GM23338 (cell line): ENCODE results near the gene UCKL1. TPM values are rescaled to one million over a fixed set of nuclear protein-coding genes. Genes with fewer than 3 reads are reported as not detected.

Source experiments
- ATAC-seq: fragments of 200-7000 bp; cut with Tn5 transposase; 3 replicates; pipeline ENCODE4 v1.9.1; 2020
- DNase-seq: peaks from one replicate; pipeline ENCODE4 v3.0.0-alpha.2; 2015; ENCODE audit warnings: low spot score
- H2AFZ ChIP-seq: fragments of 200-600 bp; sonication (generic); 2 replicates; pipeline ENCODE4 v1.8.0; 2016; ENCODE audit warnings: antibody characterized with exemption, mild to moderate bottlenecking, moderate library complexity
- H3F3A ChIP-seq: fragments of 200-600 bp; sonication (generic); replicated peaks from 2 replicates; pipeline ENCODE4 v1.8.0; 2017; ENCODE audit warnings: antibody characterized with exemption, mixed run types, low read depth
- H3K27ac ChIP-seq: fragments of 200-600 bp; sonication (generic); 2 replicates; pipeline ENCODE4 v1.6.1; 2016; ENCODE audit warnings: low read depth
- H3K27me3 ChIP-seq: fragments of 200-600 bp; sonication (generic); 2 replicates; pipeline ENCODE4 v1.8.0; 2016; ENCODE audit warnings: mild to moderate bottlenecking, mixed run types, moderate library complexity; ENCODE audit not compliant: insufficient read depth
- H3K36me3 ChIP-seq: fragments of 200-600 bp; sonication (generic); 2 replicates; pipeline ENCODE4 v1.8.0; 2016; ENCODE audit warnings: mild to moderate bottlenecking; ENCODE audit not compliant: insufficient read depth
- H3K4me1 ChIP-seq: fragments of 200-600 bp; sonication (generic); 2 replicates; pipeline ENCODE4 v1.8.0; 2016; ENCODE audit warnings: mild to moderate bottlenecking, moderate library complexity; ENCODE audit not compliant: insufficient read depth
- H3K4me2 ChIP-seq: fragments of 200-600 bp; sonication (generic); 2 replicates; pipeline ENCODE4 v1.7.1; 2017; ENCODE audit warnings: mixed run types
- H3K4me3 ChIP-seq: fragments of 200-600 bp; sonication (generic); 2 replicates; pipeline ENCODE4 v1.6.1; 2016; ENCODE audit warnings: mixed run types
- H3K79me2 ChIP-seq: fragments of 200-600 bp; sonication (generic); replicated peaks from 2 replicates; pipeline ENCODE4 v1.8.0; 2017; ENCODE audit warnings: mild to moderate bottlenecking; ENCODE audit not compliant: insufficient read depth
- H3K9me2 ChIP-seq: fragments of 200-600 bp; sonication (generic); 2 replicates; pipeline ENCODE4 v1.8.0; 2017; ENCODE audit not compliant: insufficient read depth
- H4K20me1 ChIP-seq: fragments of 200-600 bp; sonication (generic); replicated peaks from 2 replicates; pipeline ENCODE4 v1.8.0; 2017; ENCODE audit warnings: mild to moderate bottlenecking; ENCODE audit not compliant: insufficient read depth
- H3K27ac Mint-ChIP-seq: 2 replicates; pipeline ENCODE4 v1.8.0; 2020; ENCODE audit warnings: inconsistent platforms, mild to moderate bottlenecking, moderate library complexity, mixed read lengths
- H3K27me3 Mint-ChIP-seq: 3 replicates; pipeline ENCODE4 v1.8.0; 2022; ENCODE audit warnings: low read depth, mild to moderate bottlenecking, moderate library complexity, mixed read lengths, inconsistent platforms; ENCODE audit not compliant: insufficient read depth, poor library complexity
- H3K36me3 Mint-ChIP-seq: 3 replicates; pipeline ENCODE4 v1.8.0; 2021; ENCODE audit warnings: low read depth, mild to moderate bottlenecking, inconsistent platforms, moderate library complexity, mixed read lengths
- H3K4me1 Mint-ChIP-seq: 3 replicates; pipeline ENCODE4 v1.8.0; 2020; ENCODE audit warnings: mild to moderate bottlenecking, inconsistent platforms, mixed read lengths
- H3K4me3 Mint-ChIP-seq: 3 replicates; pipeline ENCODE4 v1.8.0; 2021; ENCODE audit warnings: moderate library complexity, mild to moderate bottlenecking, inconsistent platforms, mixed read lengths
- H3K9me3 Mint-ChIP-seq: 3 replicates; pipeline ENCODE4 v1.8.0; 2020; ENCODE audit warnings: moderate library complexity, mild to moderate bottlenecking, inconsistent platforms, mixed read lengths
- CREB1 ChIP-seq: fragments of 250-450 bp; sonication (Bioruptor Pico); IDR thresholded peaks from 2 replicates; pipeline ENCODE4 v1.5.0; 2020; ENCODE audit warnings: low read depth, mild to moderate bottlenecking, moderate library complexity
- ETS1 ChIP-seq: IDR thresholded peaks from 2 replicates; pipeline ENCODE4 v1.6.1; 2016; ENCODE audit warnings: antibody characterized with exemption
- EZH2 ChIP-seq: fragments of 200-600 bp; sonication (generic); IDR thresholded peaks from one replicate; pipeline ENCODE4 v1.8.0; 2017; ENCODE audit warnings: antibody characterized with exemption, mild to moderate bottlenecking, low read depth; ENCODE audit not compliant: unreplicated experiment
- EZH2phosphoT487 ChIP-seq: fragments of 200-600 bp; sonication (generic); IDR thresholded peaks from one replicate; pipeline ENCODE4 v1.8.1; 2018; ENCODE audit warnings: antibody characterized with exemption; ENCODE audit not compliant: unreplicated experiment
- JUNB ChIP-seq: IDR thresholded peaks from one replicate; pipeline ENCODE4 v1.6.1; 2016; ENCODE audit warnings: antibody characterized with exemption; ENCODE audit not compliant: unreplicated experiment
- NANOG ChIP-seq: IDR thresholded peaks from 2 replicates; pipeline ENCODE4 v1.6.1; 2016; ENCODE audit warnings: antibody characterized with exemption, borderline replicate concordance
- POLR2AphosphoS5 ChIP-seq: IDR thresholded peaks from 2 replicates; pipeline ENCODE4 v1.6.1; 2016; ENCODE audit warnings: antibody characterized with exemption, low read depth
- STAT1 ChIP-seq: IDR thresholded peaks from one replicate; pipeline ENCODE4 v1.6.1; 2016; ENCODE audit warnings: antibody characterized with exemption; ENCODE audit not compliant: unreplicated experiment
- ZNF114 ChIP-seq: fragments of 250-450 bp; sonication (Bioruptor Pico); IDR thresholded peaks from 2 replicates; pipeline ENCODE4 v1.5.0; 2020; ENCODE audit warnings: mild to moderate bottlenecking, moderate library complexity
- ZNF331 ChIP-seq: fragments of 250-450 bp; sonication (Bioruptor Pico); IDR thresholded peaks from 2 replicates; pipeline ENCODE4 v1.5.0; 2020; ENCODE audit warnings: low read depth, mild to moderate bottlenecking, moderate library complexity
- polyA plus RNA-seq: library from polyadenylated mRNA; unstranded; fragments of >200 nt; fragmentation: Nextera tagmentation; extraction: Ambion mirVana; gene quantifications from 2 replicates; pipeline ENCODE4 v1.2.1, GENCODE V29; 2016
- total RNA-seq: library from RNA; depleted of rRNA; stranded (reverse); fragments of >200 nt; shearing (Covaris generic); gene quantifications from 2 replicates; pipeline ENCODE4 v1.2.3, GENCODE V29; 2014
- TF ChIP-seq, protein P1 (sequence below), 2 experiments: fragments of 200-600 bp in 1 of 2; sonication (generic) in 1 of 2; conservative IDR thresholded peaks; 2 replicates each; pipeline versions ENCODE4 v1.5.1 to v1.6.1; 2016 to 2017; ENCODE audit warnings: antibody characterized with exemption in 2 of 2, low read depth in 2 of 2, mild to moderate bottlenecking in 2 of 2, moderate library complexity in 1 of 2
- TF ChIP-seq, protein P2 (sequence below): IDR thresholded peaks from one replicate; pipeline ENCODE4 v1.6.1; 2018; ENCODE audit warnings: antibody characterized with exemption; ENCODE audit not compliant: unreplicated experiment
- TF ChIP-seq, protein P3 (sequence below): fragments of 250-450 bp; sonication (Bioruptor Pico); IDR thresholded peaks from 2 replicates; pipeline ENCODE4 v1.5.0; 2020; ENCODE audit warnings: mild to moderate bottlenecking, moderate library complexity

Gene UCKL1
- total and polyA plus RNA-seq, 2 experiments from 2014 or later = 56.8 to 82.5 TPM

DNA sequence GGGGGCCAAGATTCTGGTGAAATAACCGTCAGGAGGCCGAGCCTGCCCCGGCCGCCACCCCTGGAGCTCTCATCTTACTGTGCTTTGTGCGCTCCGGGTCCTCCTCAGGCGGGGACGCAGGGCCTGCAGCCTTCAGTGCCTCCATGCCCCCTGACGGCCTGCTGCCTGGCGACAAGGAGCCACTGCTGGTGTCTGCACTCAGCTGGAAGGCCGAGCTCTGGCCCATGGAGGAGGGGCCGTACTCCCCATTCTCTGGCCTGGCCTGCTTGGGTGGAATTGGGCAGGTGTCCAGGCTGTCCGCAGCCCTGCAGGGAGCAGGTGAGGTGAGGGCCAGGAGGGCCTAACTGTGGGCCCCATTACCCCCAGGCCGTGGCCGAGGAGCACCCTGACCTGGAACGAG is 8.2 kb upstream of the UCKL1 start:
- Histone ChIP-seq H2AFZ (no peak overlapping the region), H3K27ac (no peak overlapping the region), H4K20me1 (no peaks in the 10 kb centered on the region), H3K36me3 (no peaks in the 10 kb centered on the region), H3F3A (no peaks in the 10 kb centered on the region), H3K4me2 (no peak overlapping the region), H3K4me1 (peaks cover 9% of the 10 kb centered on the region), H3K9me2 (no peaks in the 10 kb centered on the region), H3K4me3 (no peak overlapping the region), H3K27me3 (no peaks in the 10 kb centered on the region), H3K79me2 (peaks cover 9% of the 10 kb centered on the region)
- Mint-ChIP-seq H3K4me1 (peaks cover 9% of the 10 kb centered on the region), H3K27me3 (peaks cover 5% of the 10 kb centered on the region), H3K9me3 (no peaks in the 10 kb centered on the region), H3K27ac (no peak overlapping the region), H3K36me3 (peaks cover 24% of the 10 kb centered on the region; the same call in 2 of the 3 replicates), H3K4me3 (no peak overlapping the region)
- TF ChIP-seq ZNF331 (CRISPR knock-in tag) = no peak
- no peak for TF ChIP-seq STAT1
- no peak for TF ChIP-seq ETS1
- TF ChIP-seq, protein P1, sequence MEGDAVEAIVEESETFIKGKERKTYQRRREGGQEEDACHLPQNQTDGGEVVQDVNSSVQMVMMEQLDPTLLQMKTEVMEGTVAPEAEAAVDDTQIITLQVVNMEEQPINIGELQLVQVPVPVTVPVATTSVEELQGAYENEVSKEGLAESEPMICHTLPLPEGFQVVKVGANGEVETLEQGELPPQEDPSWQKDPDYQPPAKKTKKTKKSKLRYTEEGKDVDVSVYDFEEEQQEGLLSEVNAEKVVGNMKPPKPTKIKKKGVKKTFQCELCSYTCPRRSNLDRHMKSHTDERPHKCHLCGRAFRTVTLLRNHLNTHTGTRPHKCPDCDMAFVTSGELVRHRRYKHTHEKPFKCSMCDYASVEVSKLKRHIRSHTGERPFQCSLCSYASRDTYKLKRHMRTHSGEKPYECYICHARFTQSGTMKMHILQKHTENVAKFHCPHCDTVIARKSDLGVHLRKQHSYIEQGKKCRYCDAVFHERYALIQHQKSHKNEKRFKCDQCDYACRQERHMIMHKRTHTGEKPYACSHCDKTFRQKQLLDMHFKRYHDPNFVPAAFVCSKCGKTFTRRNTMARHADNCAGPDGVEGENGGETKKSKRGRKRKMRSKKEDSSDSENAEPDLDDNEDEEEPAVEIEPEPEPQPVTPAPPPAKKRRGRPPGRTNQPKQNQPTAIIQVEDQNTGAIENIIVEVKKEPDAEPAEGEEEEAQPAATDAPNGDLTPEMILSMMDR (conservative IDR thresholded peaks at IDR 0.05; ENCODE audit: low read depth in 2 of 2) = no peak
- TF ChIP-seq NANOG = no peak
- TF ChIP-seq JUNB = no peak
- no peak for TF ChIP-seq EZH2phosphoT487
- TF ChIP-seq, protein P2, sequence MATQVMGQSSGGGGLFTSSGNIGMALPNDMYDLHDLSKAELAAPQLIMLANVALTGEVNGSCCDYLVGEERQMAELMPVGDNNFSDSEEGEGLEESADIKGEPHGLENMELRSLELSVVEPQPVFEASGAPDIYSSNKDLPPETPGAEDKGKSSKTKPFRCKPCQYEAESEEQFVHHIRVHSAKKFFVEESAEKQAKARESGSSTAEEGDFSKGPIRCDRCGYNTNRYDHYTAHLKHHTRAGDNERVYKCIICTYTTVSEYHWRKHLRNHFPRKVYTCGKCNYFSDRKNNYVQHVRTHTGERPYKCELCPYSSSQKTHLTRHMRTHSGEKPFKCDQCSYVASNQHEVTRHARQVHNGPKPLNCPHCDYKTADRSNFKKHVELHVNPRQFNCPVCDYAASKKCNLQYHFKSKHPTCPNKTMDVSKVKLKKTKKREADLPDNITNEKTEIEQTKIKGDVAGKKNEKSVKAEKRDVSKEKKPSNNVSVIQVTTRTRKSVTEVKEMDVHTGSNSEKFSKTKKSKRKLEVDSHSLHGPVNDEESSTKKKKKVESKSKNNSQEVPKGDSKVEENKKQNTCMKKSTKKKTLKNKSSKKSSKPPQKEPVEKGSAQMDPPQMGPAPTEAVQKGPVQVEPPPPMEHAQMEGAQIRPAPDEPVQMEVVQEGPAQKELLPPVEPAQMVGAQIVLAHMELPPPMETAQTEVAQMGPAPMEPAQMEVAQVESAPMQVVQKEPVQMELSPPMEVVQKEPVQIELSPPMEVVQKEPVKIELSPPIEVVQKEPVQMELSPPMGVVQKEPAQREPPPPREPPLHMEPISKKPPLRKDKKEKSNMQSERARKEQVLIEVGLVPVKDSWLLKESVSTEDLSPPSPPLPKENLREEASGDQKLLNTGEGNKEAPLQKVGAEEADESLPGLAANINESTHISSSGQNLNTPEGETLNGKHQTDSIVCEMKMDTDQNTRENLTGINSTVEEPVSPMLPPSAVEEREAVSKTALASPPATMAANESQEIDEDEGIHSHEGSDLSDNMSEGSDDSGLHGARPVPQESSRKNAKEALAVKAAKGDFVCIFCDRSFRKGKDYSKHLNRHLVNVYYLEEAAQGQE = no peak
- TF ChIP-seq POLR2AphosphoS5 = no peak
- TF ChIP-seq ZNF114 (CRISPR knock-in tag) = no peak
- no peak for TF ChIP-seq EZH2
- no peak for TF ChIP-seq CREB1
- TF ChIP-seq, protein P3, sequence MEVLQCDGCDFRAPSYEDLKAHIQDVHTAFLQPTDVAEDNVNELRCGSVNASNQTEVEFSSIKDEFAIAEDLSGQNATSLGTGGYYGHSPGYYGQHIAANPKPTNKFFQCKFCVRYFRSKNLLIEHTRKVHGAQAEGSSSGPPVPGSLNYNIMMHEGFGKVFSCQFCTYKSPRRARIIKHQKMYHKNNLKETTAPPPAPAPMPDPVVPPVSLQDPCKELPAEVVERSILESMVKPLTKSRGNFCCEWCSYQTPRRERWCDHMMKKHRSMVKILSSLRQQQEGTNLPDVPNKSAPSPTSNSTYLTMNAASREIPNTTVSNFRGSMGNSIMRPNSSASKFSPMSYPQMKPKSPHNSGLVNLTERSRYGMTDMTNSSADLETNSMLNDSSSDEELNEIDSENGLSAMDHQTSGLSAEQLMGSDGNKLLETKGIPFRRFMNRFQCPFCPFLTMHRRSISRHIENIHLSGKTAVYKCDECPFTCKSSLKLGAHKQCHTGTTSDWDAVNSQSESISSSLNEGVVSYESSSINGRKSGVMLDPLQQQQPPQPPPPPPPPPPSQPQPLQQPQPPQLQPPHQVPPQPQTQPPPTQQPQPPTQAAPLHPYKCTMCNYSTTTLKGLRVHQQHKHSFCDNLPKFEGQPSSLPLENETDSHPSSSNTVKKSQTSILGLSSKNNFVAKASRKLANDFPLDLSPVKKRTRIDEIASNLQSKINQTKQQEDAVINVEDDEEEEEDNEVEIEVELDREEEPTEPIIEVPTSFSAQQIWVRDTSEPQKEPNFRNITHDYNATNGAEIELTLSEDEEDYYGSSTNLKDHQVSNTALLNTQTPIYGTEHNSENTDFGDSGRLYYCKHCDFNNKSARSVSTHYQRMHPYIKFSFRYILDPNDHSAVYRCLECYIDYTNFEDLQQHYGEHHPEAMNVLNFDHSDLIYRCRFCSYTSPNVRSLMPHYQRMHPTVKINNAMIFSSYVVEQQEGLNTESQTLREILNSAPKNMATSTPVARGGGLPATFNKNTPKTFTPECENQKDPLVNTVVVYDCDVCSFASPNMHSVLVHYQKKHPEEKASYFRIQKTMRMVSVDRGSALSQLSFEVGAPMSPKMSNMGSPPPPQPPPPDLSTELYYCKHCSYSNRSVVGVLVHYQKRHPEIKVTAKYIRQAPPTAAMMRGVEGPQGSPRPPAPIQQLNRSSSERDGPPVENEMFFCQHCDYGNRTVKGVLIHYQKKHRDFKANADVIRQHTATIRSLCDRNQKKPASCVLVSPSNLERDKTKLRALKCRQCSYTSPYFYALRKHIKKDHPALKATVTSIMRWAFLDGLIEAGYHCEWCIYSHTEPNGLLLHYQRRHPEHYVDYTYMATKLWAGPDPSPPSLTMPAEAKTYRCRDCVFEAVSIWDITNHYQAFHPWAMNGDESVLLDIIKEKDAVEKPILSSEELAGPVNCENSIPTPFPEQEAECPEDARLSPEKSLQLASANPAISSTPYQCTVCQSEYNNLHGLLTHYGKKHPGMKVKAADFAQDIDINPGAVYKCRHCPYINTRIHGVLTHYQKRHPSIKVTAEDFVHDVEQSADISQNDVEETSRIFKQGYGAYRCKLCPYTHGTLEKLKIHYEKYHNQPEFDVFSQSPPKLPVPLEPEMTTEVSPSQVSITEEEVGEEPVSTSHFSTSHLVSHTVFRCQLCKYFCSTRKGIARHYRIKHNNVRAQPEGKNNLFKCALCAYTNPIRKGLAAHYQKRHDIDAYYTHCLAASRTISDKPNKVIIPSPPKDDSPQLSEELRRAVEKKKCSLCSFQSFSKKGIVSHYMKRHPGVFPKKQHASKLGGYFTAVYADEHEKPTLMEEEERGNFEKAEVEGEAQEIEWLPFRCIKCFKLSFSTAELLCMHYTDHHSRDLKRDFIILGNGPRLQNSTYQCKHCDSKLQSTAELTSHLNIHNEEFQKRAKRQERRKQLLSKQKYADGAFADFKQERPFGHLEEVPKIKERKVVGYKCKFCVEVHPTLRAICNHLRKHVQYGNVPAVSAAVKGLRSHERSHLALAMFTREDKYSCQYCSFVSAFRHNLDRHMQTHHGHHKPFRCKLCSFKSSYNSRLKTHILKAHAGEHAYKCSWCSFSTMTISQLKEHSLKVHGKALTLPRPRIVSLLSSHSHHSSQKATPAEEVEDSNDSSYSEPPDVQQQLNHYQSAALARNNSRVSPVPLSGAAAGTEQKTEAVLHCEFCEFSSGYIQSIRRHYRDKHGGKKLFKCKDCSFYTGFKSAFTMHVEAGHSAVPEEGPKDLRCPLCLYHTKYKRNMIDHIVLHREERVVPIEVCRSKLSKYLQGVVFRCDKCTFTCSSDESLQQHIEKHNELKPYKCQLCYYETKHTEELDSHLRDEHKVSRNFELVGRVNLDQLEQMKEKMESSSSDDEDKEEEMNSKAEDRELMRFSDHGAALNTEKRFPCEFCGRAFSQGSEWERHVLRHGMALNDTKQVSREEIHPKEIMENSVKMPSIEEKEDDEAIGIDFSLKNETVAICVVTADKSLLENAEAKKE (CRISPR knock-in tag) = no peak
- DNase-seq (no peak), ATAC-seq (no peak)
